GM12873 (cell line): Measurements from ENCODE around the gene VSTM5.

Source experiments
- CTCF ChIP-seq: IDR thresholded peaks from 2 replicates; pipeline ENCODE4 v1.5.1; 2012; ENCODE audit warnings: low read depth, mild to moderate bottlenecking, moderate library complexity, low read length, control low read depth; ENCODE audit not compliant: insufficient read depth; ENCODE audit errors: missing control alignments

VSTM5 gene

GRCh38 chr11:93849201-93849600 lies 1.2 kb downstream of the VSTM5 start:
- no peak for TF ChIP-seq CTCF

- no peak for TF ChIP-seq CTCF
Observed at GRCh38 chr11:93846411-93846810, 4.0 kb downstream of the VSTM5 start.

GRCh38 chr11:93845181-93846092 lies 5.0 kb downstream of the VSTM5 start:
- TF ChIP-seq CTCF = no peak

GRCh38 chr11:93844568-93844967 lies 5.8 kb downstream of the VSTM5 start:
- no peak for TF ChIP-seq CTCF

- no peak for TF ChIP-seq CTCF
Observed at GRCh38 chr11:93843906-93844305, 6.5 kb downstream of the VSTM5 start.

GRCh38 chr11:93842461-93842860 lies 8.0 kb downstream of the VSTM5 start:
- TF ChIP-seq CTCF = no peak

- TF ChIP-seq CTCF = no peak
Observed at GRCh38 chr11:93842034-93842433, 8.4 kb downstream of the VSTM5 start.
